Activated CD4-positive, CD25-positive, alpha-beta regulatory T cell treated with anti-CD3 and anti-CD28 coated beads, Interleukin-2, amount 50 U/mL, for 24 hours (primary cell): ENCODE data around the gene NTRK2.

Experiments
- ATAC-seq, 2 donors: fragments of 150-1000 bp; cut with Tn5 transposase; one replicate each; pipeline ENCODE4 v1.10.0; 2021; ENCODE audit warnings: mild to moderate bottlenecking in 1 of 2, moderate library complexity in 1 of 2

The NTRK2 gene

GRCh38 chr9:84785792-84786547 is 116.4 kb downstream of the NTRK2 start:
- ATAC-seq: no peak

- no peak for ATAC-seq
Observed at GRCh38 chr9:84788803-84789462, 119.4 kb downstream of the NTRK2 start.

GRCh38 chr9:84789463-84789830 is 119.9 kb downstream of the NTRK2 start:
- no peak for ATAC-seq

- ATAC-seq: no peak
Observed at GRCh38 chr9:84791643-84792042, 122.1 kb downstream of the NTRK2 start.

GRCh38 chr9:84793251-84793650 is 123.7 kb downstream of the NTRK2 start:
- no peak for ATAC-seq

- ATAC-seq: peak in 1 of 2 donors; percentile 6
Observed at GRCh38 chr9:84794981-84795637, 125.6 kb downstream of the NTRK2 start.

- no peak for ATAC-seq
Observed at GRCh38 chr9:84796404-84796803, 126.9 kb downstream of the NTRK2 start.

- no peak for ATAC-seq
Observed at GRCh38 chr9:84799251-84799650, 129.7 kb downstream of the NTRK2 start.

GRCh38 chr9:84804951-84805694 is 135.6 kb downstream of the NTRK2 start:
- ATAC-seq: no peak

GRCh38 chr9:84807431-84807830 is 137.9 kb downstream of the NTRK2 start:
- ATAC-seq: no peak

- no peak for ATAC-seq
Observed at GRCh38 chr9:84807870-84808390, 138.4 kb downstream of the NTRK2 start.

GRCh38 chr9:84808416-84808815 is 138.9 kb downstream of the NTRK2 start:
- ATAC-seq: no peak

GRCh38 chr9:84811072-84811750 is 141.7 kb downstream of the NTRK2 start:
- ATAC-seq: no peak

- ATAC-seq: no peak
Observed at GRCh38 chr9:84811751-84812074, 142.2 kb downstream of the NTRK2 start.

- no peak for ATAC-seq
Observed at GRCh38 chr9:84812355-84812754, 142.8 kb downstream of the NTRK2 start.

- ATAC-seq: no peak
Observed at GRCh38 chr9:84812847-84813246, 143.3 kb downstream of the NTRK2 start.

- no peak for ATAC-seq
Observed at GRCh38 chr9:84815554-84815953, 146.0 kb downstream of the NTRK2 start.

- no peak for ATAC-seq
Observed at GRCh38 chr9:84817038-84817437, 147.5 kb downstream of the NTRK2 start.

GRCh38 chr9:84818791-84819190 is 149.3 kb downstream of the NTRK2 start:
- ATAC-seq: no peak

- no peak for ATAC-seq
Observed at GRCh38 chr9:84819491-84819991, 150.0 kb downstream of the NTRK2 start.

- ATAC-seq: no peak
Observed at GRCh38 chr9:84821431-84821830, 151.9 kb downstream of the NTRK2 start.

GRCh38 chr9:84822589-84823233 is 153.2 kb downstream of the NTRK2 start:
- ATAC-seq: no peak
